ENCODE data around the gene EPX. TPM values are rescaled to one million over a fixed set of nuclear protein-coding genes. Genes with fewer than 3 reads are reported as not detected.

The EPX gene
- total RNA-seq, 1 experiment from 2014 or later = not detected

DNA sequence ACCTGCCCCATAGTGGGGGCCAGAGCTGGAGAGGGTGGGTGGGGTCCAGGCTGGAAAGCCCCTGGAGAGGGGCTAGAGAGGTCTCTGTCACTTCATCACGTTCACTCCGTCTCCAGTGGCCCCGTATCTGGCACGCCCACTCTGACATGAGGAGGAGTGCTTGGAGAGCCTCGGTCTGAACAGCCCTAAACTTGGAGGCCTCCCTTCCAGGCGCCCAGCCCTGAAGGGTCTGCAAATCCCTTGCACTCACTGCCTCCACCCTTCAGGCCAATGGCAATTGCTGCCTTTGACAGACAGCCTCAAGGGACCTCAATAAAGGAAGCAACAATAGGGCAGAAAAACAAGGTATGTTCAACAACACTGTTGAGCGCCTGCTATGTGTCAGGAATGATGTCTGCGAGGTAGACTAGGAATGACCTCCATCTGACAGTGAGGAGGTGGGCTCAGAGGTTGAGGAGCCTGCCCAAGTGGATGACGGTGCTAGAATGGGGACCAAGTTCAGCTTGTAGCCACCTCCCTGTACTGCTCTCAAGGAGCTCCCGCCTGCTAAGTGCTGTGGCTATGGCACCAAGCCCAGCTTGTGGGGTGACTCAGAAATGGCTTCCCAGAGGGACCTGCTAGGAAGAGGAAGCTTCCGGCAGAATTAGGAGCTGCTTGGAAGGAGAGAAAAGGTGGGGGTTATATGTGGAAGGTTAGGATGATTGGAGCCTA lies 2.9 kb upstream of the EPX start:
- BruUV-seq (replicated peaks) = no TSS peak
- TF ChIP-seq, protein P1, sequence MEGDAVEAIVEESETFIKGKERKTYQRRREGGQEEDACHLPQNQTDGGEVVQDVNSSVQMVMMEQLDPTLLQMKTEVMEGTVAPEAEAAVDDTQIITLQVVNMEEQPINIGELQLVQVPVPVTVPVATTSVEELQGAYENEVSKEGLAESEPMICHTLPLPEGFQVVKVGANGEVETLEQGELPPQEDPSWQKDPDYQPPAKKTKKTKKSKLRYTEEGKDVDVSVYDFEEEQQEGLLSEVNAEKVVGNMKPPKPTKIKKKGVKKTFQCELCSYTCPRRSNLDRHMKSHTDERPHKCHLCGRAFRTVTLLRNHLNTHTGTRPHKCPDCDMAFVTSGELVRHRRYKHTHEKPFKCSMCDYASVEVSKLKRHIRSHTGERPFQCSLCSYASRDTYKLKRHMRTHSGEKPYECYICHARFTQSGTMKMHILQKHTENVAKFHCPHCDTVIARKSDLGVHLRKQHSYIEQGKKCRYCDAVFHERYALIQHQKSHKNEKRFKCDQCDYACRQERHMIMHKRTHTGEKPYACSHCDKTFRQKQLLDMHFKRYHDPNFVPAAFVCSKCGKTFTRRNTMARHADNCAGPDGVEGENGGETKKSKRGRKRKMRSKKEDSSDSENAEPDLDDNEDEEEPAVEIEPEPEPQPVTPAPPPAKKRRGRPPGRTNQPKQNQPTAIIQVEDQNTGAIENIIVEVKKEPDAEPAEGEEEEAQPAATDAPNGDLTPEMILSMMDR (IDR thresholded peaks at IDR 0.05; ENCODE audit: unreplicated experiment) = no peak
- H3K4me3 Mint-ChIP-seq (ENCODE audit: unreplicated experiment) = no peak overlapping the region
- ChIA-PET CTCF (interaction anchor here (0.5 to 1.1 kb wide), 3 partner anchors 13 to 374 kb away, joined by 3 read pairs; no protein-coding TSS in a partner anchor), POLR2A (interaction anchor here (0.7 to 1.1 kb wide), 3 partner anchors 29 to 182 kb away, joined by 3 to 4 read pairs (median 3); partner anchors contain the start of genes MKS1 and SRSF1)
- no peak overlapping the region for H3K27ac Mint-ChIP-seq (ENCODE audit: low read depth, unreplicated experiment)
- peak; percentile 87 for DNase-seq (ENCODE audit: unreplicated experiment)
- H3K9me3 Mint-ChIP-seq (ENCODE audit: unreplicated experiment) = no peaks in the 10 kb centered on the region
- no peaks in the 10 kb centered on the region for H3K36me3 Mint-ChIP-seq (ENCODE audit: insufficient read depth, unreplicated experiment)
- peaks cover 16% of the 10 kb centered on the region for H3K27me3 Mint-ChIP-seq (ENCODE audit: insufficient read depth, unreplicated experiment)
- peaks cover 12% of the 10 kb centered on the region for H3K4me1 Mint-ChIP-seq (ENCODE audit: insufficient read depth, unreplicated experiment)
- intact Hi-C loops (cut with micrococcal nuclease) = no loop called here

DNA sequence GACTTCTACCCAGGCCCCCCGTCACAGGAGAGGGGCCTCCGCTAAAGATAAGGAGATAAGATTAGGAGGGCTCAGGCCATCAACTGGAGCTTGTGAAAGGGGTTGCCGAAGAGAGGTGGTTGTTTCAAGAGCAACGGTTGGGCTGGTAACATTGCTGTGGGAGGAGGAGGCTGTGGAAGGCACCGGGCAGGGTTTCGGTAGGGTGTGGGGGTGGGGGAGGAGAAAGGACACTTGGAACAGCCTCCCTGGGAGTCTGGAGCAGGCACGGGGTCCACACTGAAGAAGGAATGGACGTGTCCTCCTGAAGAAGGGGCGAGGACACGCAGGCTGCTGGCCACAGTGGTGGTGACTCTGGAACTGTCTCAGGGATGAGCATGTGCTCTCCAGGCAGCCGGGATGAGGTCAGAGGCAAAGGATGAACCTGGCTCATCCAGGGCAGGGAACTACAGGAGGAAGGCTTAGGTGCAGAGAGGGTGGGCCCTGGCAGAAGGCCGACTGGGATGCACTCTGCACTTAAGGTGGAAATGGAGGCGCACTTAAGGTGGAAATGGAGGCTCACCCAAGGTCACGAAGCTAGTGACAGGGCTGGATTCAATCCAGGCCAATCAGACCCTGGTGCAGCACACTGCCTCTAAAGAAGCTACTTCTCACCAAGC lies 1.2 kb upstream of the EPX start:
- H3K4me3 Mint-ChIP-seq (ENCODE audit: unreplicated experiment) = no peak overlapping the region
- POLR2A ChIA-PET = no interaction called here
- DNase-seq (ENCODE audit: unreplicated experiment) = peak; percentile 10
- H3K27ac Mint-ChIP-seq (ENCODE audit: low read depth, unreplicated experiment) = no peak overlapping the region
- H3K36me3 Mint-ChIP-seq (ENCODE audit: insufficient read depth, unreplicated experiment) = no peaks in the 10 kb centered on the region
- CTCF ChIA-PET = interaction anchor here (0.6 to 1.2 kb wide), 4 partner anchors 11 to 212 kb away, joined by 3 to 4 read pairs (median 3); no protein-coding TSS in a partner anchor
- TF ChIP-seq, protein P1 (IDR thresholded peaks at IDR 0.05; ENCODE audit: unreplicated experiment) = no peak
- H3K9me3 Mint-ChIP-seq (ENCODE audit: unreplicated experiment) = no peaks in the 10 kb centered on the region
- H3K4me1 Mint-ChIP-seq (ENCODE audit: insufficient read depth, unreplicated experiment) = peaks cover 14% of the 10 kb centered on the region
- intact Hi-C loops (cut with micrococcal nuclease) = no loop called here
- BruUV-seq (replicated peaks) = no TSS peak
- peaks cover 31% of the 10 kb centered on the region for H3K27me3 Mint-ChIP-seq (ENCODE audit: insufficient read depth, unreplicated experiment)

DNA sequence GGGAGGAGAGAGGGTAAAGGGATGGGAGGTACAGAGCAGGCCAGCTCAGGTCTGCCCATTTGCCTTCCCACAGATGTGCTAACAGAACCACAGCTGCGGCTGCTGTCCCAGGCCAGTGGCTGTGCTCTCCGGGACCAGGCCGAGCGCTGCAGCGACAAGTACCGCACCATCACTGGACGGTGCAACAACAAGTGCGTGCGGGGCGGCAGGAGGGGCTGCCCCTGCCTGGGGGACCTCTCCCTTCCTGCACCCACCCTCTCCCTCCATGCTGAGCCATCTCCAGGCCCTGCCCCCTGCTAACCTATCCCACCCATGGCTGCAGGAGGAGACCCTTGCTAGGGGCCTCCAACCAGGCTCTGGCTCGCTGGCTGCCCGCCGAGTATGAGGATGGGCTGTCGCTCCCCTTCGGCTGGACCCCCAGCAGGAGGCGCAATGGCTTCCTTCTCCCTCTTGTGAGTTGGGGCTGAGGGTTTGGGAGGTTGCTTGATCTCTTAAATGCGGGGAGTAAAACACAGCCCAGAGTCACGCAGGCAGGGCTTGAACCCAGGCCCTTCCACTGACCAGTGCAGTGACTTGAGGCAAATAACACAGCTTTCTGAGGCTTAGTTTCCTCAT lies 1.2 kb downstream of the EPX start:
- peaks cover 39% of the 10 kb centered on the region for H3K27me3 Mint-ChIP-seq (ENCODE audit: insufficient read depth, unreplicated experiment)
- intact Hi-C loops (cut with micrococcal nuclease) = no loop called here

More for the DNA sequence above, 1.2 kb downstream of the EPX start:
- H3K9me3 Mint-ChIP-seq (ENCODE audit: unreplicated experiment) = no peaks in the 10 kb centered on the region
- POLR2A ChIA-PET = no interaction called here
- no peak overlapping the region for H3K4me3 Mint-ChIP-seq (ENCODE audit: unreplicated experiment)
- CTCF ChIA-PET = interaction anchor here (0.6 kb wide), 1 partner anchor 955 kb away, joined by 3 read pairs; no protein-coding TSS in a partner anchor
- H3K36me3 Mint-ChIP-seq (ENCODE audit: insufficient read depth, unreplicated experiment) = no peaks in the 10 kb centered on the region
- H3K4me1 Mint-ChIP-seq (ENCODE audit: insufficient read depth, unreplicated experiment) = peaks cover 14% of the 10 kb centered on the region
- TF ChIP-seq, protein P1 (IDR thresholded peaks at IDR 0.05; ENCODE audit: unreplicated experiment) = no peak
- no peak overlapping the region for H3K27ac Mint-ChIP-seq (ENCODE audit: low read depth, unreplicated experiment)
- no TSS peak for BruUV-seq (replicated peaks)
- DNase-seq (ENCODE audit: unreplicated experiment) = no peak

Measured in MCF 10A (cell line).